Mammary epithelial cell (primary cell): ENCODE results near the gene ARR3.

Experiments
- CTCF ChIP-seq, 2 donors: IDR thresholded peaks in 1 of 2; conservative IDR thresholded peaks in 1 of 2; 2 replicates each; pipeline ENCODE4 v1.5.1; 2011 to 2012; ENCODE audit warnings: inconsistent platforms in 2 of 2, low read length in 2 of 2, mild to moderate bottlenecking in 2 of 2, control low read depth in 1 of 2, low read depth in 1 of 2; ENCODE audit not compliant: insufficient read depth in 1 of 2; ENCODE audit errors: extremely low read depth in 1 of 2
- EZH2 ChIP-seq: IDR thresholded peaks from 2 replicates; pipeline ENCODE4 v1.6.1; 2012; ENCODE audit warnings: low read length, inconsistent platforms, borderline replicate concordance

DNA sequence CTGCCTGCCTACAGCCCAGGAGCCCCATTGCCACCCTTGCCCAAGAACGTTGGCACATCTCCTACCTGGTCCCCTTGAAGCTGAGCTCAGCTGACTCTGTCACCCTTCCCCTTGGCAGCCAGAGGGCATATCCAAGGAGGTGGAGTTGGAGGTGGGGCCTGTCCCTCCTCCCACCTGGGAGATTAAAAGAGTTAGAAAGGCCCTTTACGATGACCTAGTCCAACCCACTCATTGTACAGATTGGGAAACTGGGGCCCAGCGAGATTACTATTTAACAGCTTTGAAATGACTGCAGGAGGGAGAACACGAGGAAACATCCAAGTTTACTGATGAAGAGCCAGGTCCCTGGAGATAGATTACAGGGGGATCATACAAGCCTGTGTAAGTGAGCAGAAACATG, 8.0 kb upstream of the ARR3 start, which contains the start of gene P2RY4:
- TF ChIP-seq CTCF (conservative IDR thresholded peaks at IDR 0.05 in 1 of 2, IDR thresholded peaks at IDR 0.05 in 1 of 2; ENCODE audit: extremely low read depth in 1 of 2, insufficient read depth in 1 of 2, low read depth in 1 of 2, low read length in 2 of 2), result no peak
- no peak for TF ChIP-seq EZH2
